Endothelial cell of umbilical vein (primary cell): ENCODE results near the gene CCDC195.

Source experiments
- CTCF ChIP-seq, 2 donors: IDR thresholded peaks; 1 replicate in 1 of 2; 2 replicates in 1 of 2; pipeline ENCODE4 v1.5.1; 2011; ENCODE audit warnings: low read length in 2 of 2, mild to moderate bottlenecking in 2 of 2, moderate library complexity in 2 of 2, control low read depth in 1 of 2, inconsistent platforms in 1 of 2, low read depth in 1 of 2; ENCODE audit not compliant: insufficient read depth in 1 of 2; ENCODE audit errors: extremely low read depth in 1 of 2
- EZH2 ChIP-seq: IDR thresholded peaks from 2 replicates; pipeline ENCODE4 v1.6.1; 2012; ENCODE audit warnings: borderline replicate concordance, low read depth, mild to moderate bottlenecking, moderate library complexity, low read length, inconsistent platforms; ENCODE audit not compliant: severe bottlenecking
- FOS ChIP-seq: IDR thresholded peaks from 2 replicates; pipeline ENCODE4 v1.6.1; 2011; ENCODE audit warnings: mild to moderate bottlenecking, low read length, moderate library complexity, borderline replicate concordance; ENCODE audit not compliant: insufficient read depth
- MAX ChIP-seq: IDR thresholded peaks from 2 replicates; pipeline ENCODE4 v1.6.1; 2011; ENCODE audit not compliant: insufficient read depth, insufficient read length
- MYC ChIP-seq: IDR thresholded peaks from one replicate; pipeline ENCODE4 v1.6.1; 2011; ENCODE audit warnings: mild to moderate bottlenecking, low read depth, low read length
- POLR2A ChIP-seq: IDR thresholded peaks from 2 replicates; pipeline ENCODE4 v1.6.1; 2012; ENCODE audit warnings: low read depth, mild to moderate bottlenecking, control low read depth, low read length

- TF ChIP-seq CTCF (IDR thresholded peaks at IDR 0.05; ENCODE audit: extremely low read depth in 1 of 2, insufficient read depth in 1 of 2, low read depth in 1 of 2, low read length in 2 of 2) (no peak), MAX (no peak), POLR2A (no peak), MYC (no peak), EZH2 (no peak), FOS (no peak)
These were observed 15.5 kb upstream of the CCDC195 start for GRCh38 chr2:224731665-224732064.
